Astrocyte (in vitro differentiated cells and primary cell): Measurements from ENCODE around the gene DRICH1. TPM values are rescaled to one million over a fixed set of nuclear protein-coding genes. Genes with fewer than 3 reads are reported as not detected.
"Not testable (repeated sequence)": the region's sequence is repeated elsewhere in the genome, so short reads cannot be mapped to it uniquely, and the experiment has no call there.

ENCODE experiments used
- DNase-seq: peaks from one replicate; pipeline ENCODE4 v3.0.0-alpha.2; 2010; ENCODE audit warnings: low read depth
- FAIRE-seq: peaks from 2 replicates; lab custom pipeline; 2011; peaks lifted over from hg19 to GRCh38; lab: Jason Lieb, UNC
- H2AFZ ChIP-seq: 2 replicates; pipeline ENCODE4 v1.6.0; 2012; ENCODE audit warnings: low read depth, low read length, inconsistent platforms
- H3K27ac ChIP-seq: 2 replicates; pipeline ENCODE4 v1.5.1; 2011; ENCODE audit warnings: low read depth, low read length, inconsistent platforms
- H3K27me3 ChIP-seq: 2 replicates; pipeline ENCODE4 v1.6.0; 2011; ENCODE audit warnings: low read length, inconsistent platforms; ENCODE audit not compliant: insufficient read depth
- H3K36me3 ChIP-seq: 2 replicates; pipeline ENCODE4 v1.5.1; 2011; ENCODE audit warnings: low read length, inconsistent platforms; ENCODE audit not compliant: insufficient read depth
- H3K4me1 ChIP-seq: 2 replicates; pipeline ENCODE4 v1.5.1; 2011; ENCODE audit warnings: low read length, inconsistent platforms; ENCODE audit not compliant: insufficient read depth
- H3K4me2 ChIP-seq: 2 replicates; pipeline ENCODE4 v1.6.0; 2012; ENCODE audit warnings: low read length, inconsistent platforms
- H3K4me3 ChIP-seq: 2 replicates; pipeline ENCODE4 v1.5.1; 2011; ENCODE audit warnings: low read depth, mild to moderate bottlenecking, low read length, inconsistent platforms; ENCODE audit not compliant: insufficient read depth
- H3K79me2 ChIP-seq: 2 replicates; pipeline ENCODE4 v1.6.0; 2012; ENCODE audit warnings: mild to moderate bottlenecking, low read length, inconsistent platforms; ENCODE audit not compliant: insufficient read depth
- H3K9ac ChIP-seq: 2 replicates; pipeline ENCODE4 v1.6.0; 2012; ENCODE audit warnings: mild to moderate bottlenecking, low read length, inconsistent platforms
- H3K9me3 ChIP-seq: 2 replicates; pipeline ENCODE4 v1.5.1; 2012; ENCODE audit warnings: low read depth, mild to moderate bottlenecking, low read length, inconsistent platforms; ENCODE audit not compliant: insufficient read depth
- H4K20me1 ChIP-seq: 2 replicates; pipeline ENCODE4 v1.6.0; 2012; ENCODE audit warnings: low read length, inconsistent platforms; ENCODE audit not compliant: insufficient read depth
- H3K27ac Mint-ChIP-seq: one replicate; pipeline ENCODE4 v1.8.0; 2021; ENCODE audit warnings: mild to moderate bottlenecking, mixed read lengths; ENCODE audit not compliant: unreplicated experiment
- H3K27me3 Mint-ChIP-seq: one replicate; pipeline ENCODE4 v1.8.0; 2021; ENCODE audit warnings: low read depth, mixed read lengths; ENCODE audit not compliant: unreplicated experiment
- H3K36me3 Mint-ChIP-seq: one replicate; pipeline ENCODE4 v1.8.0; 2021; ENCODE audit warnings: low read depth, mixed read lengths; ENCODE audit not compliant: unreplicated experiment
- H3K4me1 Mint-ChIP-seq: one replicate; pipeline ENCODE4 v1.8.0; 2021; ENCODE audit warnings: low read depth, mixed read lengths; ENCODE audit not compliant: unreplicated experiment
- H3K4me3 Mint-ChIP-seq: one replicate; pipeline ENCODE4 v1.8.0; 2021; ENCODE audit warnings: mild to moderate bottlenecking, moderate library complexity, mixed read lengths; ENCODE audit not compliant: unreplicated experiment
- H3K9me3 Mint-ChIP-seq: one replicate; pipeline ENCODE4 v1.8.0; 2021; ENCODE audit warnings: mild to moderate bottlenecking, mixed read lengths; ENCODE audit not compliant: unreplicated experiment
- EZH2 ChIP-seq: IDR thresholded peaks from 2 replicates; pipeline ENCODE4 v1.6.1; 2012; ENCODE audit warnings: mild to moderate bottlenecking, low read length, inconsistent platforms; ENCODE audit not compliant: insufficient read depth
- total RNA-seq: library from RNA; stranded (reverse); gene quantifications from 2 replicates; pipeline ENCODE4 v1.2.1, GENCODE V29; 2021
- TF ChIP-seq, protein P1 (sequence below): IDR thresholded peaks from 2 replicates; pipeline ENCODE4 v1.5.1; 2011; ENCODE audit warnings: low read depth, mild to moderate bottlenecking, inconsistent platforms, low read length, moderate library complexity; ENCODE audit not compliant: insufficient read depth

The DRICH1 gene
- total RNA-seq, 1 donor from 2014 or later = not detected

DNA sequence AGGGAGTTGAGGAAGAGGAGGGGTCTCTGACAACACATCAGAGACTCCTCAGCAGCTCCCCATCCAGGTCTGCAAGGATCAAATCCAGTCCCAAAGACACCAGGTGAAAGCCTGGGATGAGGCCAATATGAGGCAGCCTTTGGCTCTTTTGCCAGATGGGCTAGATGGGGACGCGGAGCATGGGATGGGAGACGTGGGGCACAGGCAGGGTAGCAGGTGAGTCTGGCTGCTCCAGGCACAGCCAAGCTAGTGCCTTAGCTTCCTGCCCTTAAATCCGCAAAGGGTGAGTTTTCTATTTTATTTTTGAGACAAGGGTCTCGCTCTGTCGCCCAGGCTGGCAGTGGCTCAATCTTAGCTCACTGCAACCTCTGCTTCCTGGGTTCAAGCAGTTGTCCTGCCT, 19.6 kb upstream of the DRICH1 start:
- Histone ChIP-seq H3K9me3 (no peaks in the 10 kb centered on the region), H3K79me2 (no peaks in the 10 kb centered on the region), H3K27me3 (no peaks in the 10 kb centered on the region), H3K4me3 (no peak overlapping the region), H3K4me2 (no peak overlapping the region), H4K20me1 (no peaks in the 10 kb centered on the region), H2AFZ (no peak overlapping the region), H3K4me1 (no peaks in the 10 kb centered on the region), H3K36me3 (no peaks in the 10 kb centered on the region), H3K27ac (no peak overlapping the region), H3K9ac (no peak overlapping the region)
- FAIRE-seq (no peak), DNase-seq (no peak)
- Mint-ChIP-seq H3K9me3 (no peaks in the 10 kb centered on the region), H3K27ac (no peak overlapping the region), H3K4me3 (no peak overlapping the region), H3K36me3 (no peaks in the 10 kb centered on the region), H3K4me1 (no peaks in the 10 kb centered on the region), H3K27me3 (no peaks in the 10 kb centered on the region)
- TF ChIP-seq EZH2 = no peak
- TF ChIP-seq, protein P1, sequence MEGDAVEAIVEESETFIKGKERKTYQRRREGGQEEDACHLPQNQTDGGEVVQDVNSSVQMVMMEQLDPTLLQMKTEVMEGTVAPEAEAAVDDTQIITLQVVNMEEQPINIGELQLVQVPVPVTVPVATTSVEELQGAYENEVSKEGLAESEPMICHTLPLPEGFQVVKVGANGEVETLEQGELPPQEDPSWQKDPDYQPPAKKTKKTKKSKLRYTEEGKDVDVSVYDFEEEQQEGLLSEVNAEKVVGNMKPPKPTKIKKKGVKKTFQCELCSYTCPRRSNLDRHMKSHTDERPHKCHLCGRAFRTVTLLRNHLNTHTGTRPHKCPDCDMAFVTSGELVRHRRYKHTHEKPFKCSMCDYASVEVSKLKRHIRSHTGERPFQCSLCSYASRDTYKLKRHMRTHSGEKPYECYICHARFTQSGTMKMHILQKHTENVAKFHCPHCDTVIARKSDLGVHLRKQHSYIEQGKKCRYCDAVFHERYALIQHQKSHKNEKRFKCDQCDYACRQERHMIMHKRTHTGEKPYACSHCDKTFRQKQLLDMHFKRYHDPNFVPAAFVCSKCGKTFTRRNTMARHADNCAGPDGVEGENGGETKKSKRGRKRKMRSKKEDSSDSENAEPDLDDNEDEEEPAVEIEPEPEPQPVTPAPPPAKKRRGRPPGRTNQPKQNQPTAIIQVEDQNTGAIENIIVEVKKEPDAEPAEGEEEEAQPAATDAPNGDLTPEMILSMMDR = no peak

DNA sequence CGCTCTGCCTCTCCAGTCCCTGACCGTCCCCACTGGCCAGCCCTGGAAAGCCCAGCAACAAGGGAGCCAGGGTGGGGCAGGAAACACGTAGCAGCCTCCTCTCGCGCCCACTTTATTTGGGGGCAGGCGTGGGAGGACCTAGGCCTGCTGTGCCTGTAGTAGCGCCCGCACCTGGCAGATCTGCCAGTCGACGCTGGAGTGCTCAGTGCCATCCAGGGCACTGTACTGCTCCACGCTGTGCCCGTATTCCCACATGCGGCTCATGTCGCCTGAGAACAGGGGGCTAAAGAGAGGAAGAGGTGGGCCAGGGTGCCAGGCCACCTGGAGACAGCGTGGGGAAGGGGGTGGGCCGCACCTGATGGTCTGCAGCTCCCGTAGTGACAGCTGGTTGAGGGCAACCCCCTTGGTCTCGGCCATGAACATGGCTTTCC, 17.0 kb upstream of the DRICH1 start:
- no peaks in the 10 kb centered on the region for H3K36me3 ChIP-seq
- no peak overlapping the region for H3K27ac ChIP-seq
- no peaks in the 10 kb centered on the region for H3K27me3 ChIP-seq
- Mint-ChIP-seq H3K4me1 (no peaks in the 10 kb centered on the region), H3K9me3 (no peaks in the 10 kb centered on the region), H3K27me3 (no peaks in the 10 kb centered on the region), H3K36me3 (no peaks in the 10 kb centered on the region), H3K4me3 (no peak overlapping the region), H3K27ac (no peak overlapping the region)
- no peaks in the 10 kb centered on the region for H3K9me3 ChIP-seq
- DNase-seq = no peak
- no peak overlapping the region for H2AFZ ChIP-seq
- H4K20me1 ChIP-seq = no peaks in the 10 kb centered on the region
- no peaks in the 10 kb centered on the region for H3K4me1 ChIP-seq
- no peak overlapping the region for H3K4me3 ChIP-seq
- no peaks in the 10 kb centered on the region for H3K79me2 ChIP-seq
- TF ChIP-seq, protein P1 = no peak
- TF ChIP-seq EZH2 = no peak
- FAIRE-seq = no peak
- H3K9ac ChIP-seq = no peak overlapping the region
- no peak overlapping the region for H3K4me2 ChIP-seq

DNA sequence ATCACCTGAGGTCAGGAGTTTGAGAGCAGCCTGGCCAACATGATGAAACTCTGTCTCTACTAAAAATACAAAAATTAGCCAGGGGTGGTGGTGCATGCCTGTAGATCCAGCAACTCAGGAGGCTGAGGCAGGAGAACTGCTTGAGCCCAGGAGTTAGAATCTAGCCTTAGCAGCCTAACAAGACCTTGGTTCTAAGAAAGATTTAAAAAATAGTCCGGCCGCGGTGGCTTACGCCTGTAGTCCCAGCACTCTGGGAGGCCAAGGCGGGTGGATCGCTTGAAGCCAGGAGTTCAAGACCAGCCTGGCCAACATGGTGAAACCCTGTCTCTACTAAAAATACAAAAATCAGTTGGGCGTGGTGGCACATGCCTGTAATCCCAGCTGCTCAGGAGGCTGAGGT, 14.4 kb upstream of the DRICH1 start:
- not testable (repeated sequence) for H2AFZ ChIP-seq, H3K27me3 Mint-ChIP-seq, H3K4me1 Mint-ChIP-seq, H3K4me2 ChIP-seq, H3K9me3 Mint-ChIP-seq, H3K27me3 ChIP-seq, H3K27ac Mint-ChIP-seq, H3K4me1 ChIP-seq, H3K9ac ChIP-seq, H3K9me3 ChIP-seq, FAIRE-seq, H3K4me3 Mint-ChIP-seq, H3K27ac ChIP-seq, H3K79me2 ChIP-seq, H3K36me3 ChIP-seq, H4K20me1 ChIP-seq, DNase-seq, H3K4me3 ChIP-seq, H3K36me3 Mint-ChIP-seq

DNA sequence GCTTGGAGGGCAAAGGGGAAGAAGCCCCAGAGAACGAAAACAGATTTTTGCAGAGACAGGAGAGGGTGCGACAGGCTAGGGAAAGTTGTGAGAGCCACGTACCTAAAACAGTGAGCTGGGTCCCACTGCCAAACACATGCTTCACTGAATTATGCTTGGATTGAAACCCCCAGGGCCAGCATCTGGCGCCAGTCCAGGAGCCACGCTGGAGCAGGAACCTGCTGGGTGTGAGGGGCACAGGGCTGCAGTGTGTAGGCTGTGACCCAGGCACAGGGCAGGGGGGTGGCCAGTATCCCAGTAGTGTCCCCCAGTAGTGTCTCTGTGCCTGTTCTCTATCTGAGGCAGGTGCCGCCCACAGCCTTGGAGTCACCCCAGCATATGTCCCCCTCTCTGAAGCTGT, 8.1 kb upstream of the DRICH1 start:
- H3K27me3 Mint-ChIP-seq = peaks cover 32% of the 10 kb centered on the region
- H2AFZ ChIP-seq, H3K4me1 Mint-ChIP-seq, H3K9me3 Mint-ChIP-seq, H3K79me2 ChIP-seq, H3K4me3 ChIP-seq, H3K36me3 Mint-ChIP-seq, H3K4me3 Mint-ChIP-seq, H3K36me3 ChIP-seq, H3K27ac ChIP-seq, H3K4me1 ChIP-seq, H3K27ac Mint-ChIP-seq, H3K27me3 ChIP-seq, H3K4me2 ChIP-seq, DNase-seq, H3K9me3 ChIP-seq, H4K20me1 ChIP-seq, FAIRE-seq, H3K9ac ChIP-seq: not testable (repeated sequence)
